ENCODE measurements around the gene PLEKHM2. TPM values are rescaled to one million over a fixed set of nuclear protein-coding genes. Genes with fewer than 3 reads are reported as not detected.

PLEKHM2 gene
- total and polyA plus RNA-seq, 9 donors: 22.1 to 81.8 (median 50.1) TPM

- no peaks in the 10 kb centered on the region for H3K36me3 ChIP-seq
- 32 to 61% (median 32%) methylated on average over 2 of the region's 2 CpGs for WGBS, 3 donors
- no peak overlapping the region for H3K4me3 ChIP-seq
- no peak for DNase-seq
- H3K27me3 ChIP-seq: no peaks in the 10 kb centered on the region
- no peaks in the 10 kb centered on the region for H3K4me1 ChIP-seq (ENCODE audit: insufficient read depth)
- TF ChIP-seq POLR2A (IDR thresholded peaks at IDR 0.05) (no peak), EP300 (IDR thresholded peaks at IDR 0.05) (no peak), CTCF (IDR thresholded peaks at IDR 0.05) (no peak)
- no peak overlapping the region for H3K27ac ChIP-seq
- intact Hi-C loops (cut with DNase I): no loop called here
- no peaks in the 10 kb centered on the region for H3K9me3 ChIP-seq
These were observed 8.1 kb upstream of the PLEKHM2 start for GRCh38 chr1:15676010-15676409.

- WGBS, 3 donors: 85 to 92% (median 87%) methylated on average over 6 of the region's 6 CpGs
- TF ChIP-seq CTCF (IDR thresholded peaks at IDR 0.05) (no peak), POLR2A (IDR thresholded peaks at IDR 0.05) (no peak), EP300 (IDR thresholded peaks at IDR 0.05) (no peak)
- H3K27me3 ChIP-seq: no peaks in the 10 kb centered on the region
- H3K4me3 ChIP-seq: no peak overlapping the region
- no peak for DNase-seq
- intact Hi-C loops (cut with DNase I): no loop called here
- no peaks in the 10 kb centered on the region for H3K4me1 ChIP-seq (ENCODE audit: insufficient read depth)
- no peaks in the 10 kb centered on the region for H3K9me3 ChIP-seq
- no peak overlapping the region for H3K27ac ChIP-seq
- H3K36me3 ChIP-seq: no peaks in the 10 kb centered on the region
These were observed 7.1 kb upstream of the PLEKHM2 start for GRCh38 chr1:15676688-15677661.

- DNase-seq: no peak
- WGBS, 3 donors: 71 to 100% (median 82%) methylated on average over 1 of the region's 1 CpG
- no peaks in the 10 kb centered on the region for H3K27me3 ChIP-seq
- H3K4me1 ChIP-seq (ENCODE audit: insufficient read depth): peaks cover 2% of the 10 kb centered on the region
- intact Hi-C loops (cut with DNase I): no loop called here
- H3K27ac ChIP-seq: no peak overlapping the region
- H3K4me3 ChIP-seq: no peak overlapping the region
- no peaks in the 10 kb centered on the region for H3K9me3 ChIP-seq
- no peaks in the 10 kb centered on the region for H3K36me3 ChIP-seq
- no peak for TF ChIP-seq POLR2A (IDR thresholded peaks at IDR 0.05)
- TF ChIP-seq CTCF (IDR thresholded peaks at IDR 0.05): no peak
- no peak for TF ChIP-seq EP300 (IDR thresholded peaks at IDR 0.05)
These were observed 5.5 kb upstream of the PLEKHM2 start for GRCh38 chr1:15678578-15678977.

GRCh38 chr1:15680131-15680530, 4.0 kb upstream of the PLEKHM2 start:
- DNase-seq: no peak
- TF ChIP-seq CTCF (IDR thresholded peaks at IDR 0.05) (no peak), EP300 (IDR thresholded peaks at IDR 0.05) (no peak), POLR2A (IDR thresholded peaks at IDR 0.05) (no peak)
- H3K36me3 ChIP-seq: no peaks in the 10 kb centered on the region
- H3K9me3 ChIP-seq: no peaks in the 10 kb centered on the region
- intact Hi-C loops (cut with DNase I): loop anchor here in 1 of 4 donors (5.0 kb wide), 2 partner anchors 63 to 153 kb away; partner anchors contain the start of genes DDI2 and DNAJC16
- 88 to 92% (median 88%) methylated on average over 11 of the region's 11 CpGs for WGBS, 3 donors
- H3K4me3 ChIP-seq: no peak overlapping the region
- peaks cover 5% of the 10 kb centered on the region for H3K4me1 ChIP-seq (ENCODE audit: insufficient read depth)
- H3K27me3 ChIP-seq: no peaks in the 10 kb centered on the region
- H3K27ac ChIP-seq: no peak overlapping the region

Measured in ovary (tissue), 9 donors.